Left kidney (tissue), 2 donors: ENCODE measurements around the gene ARL14EP. TPM values are rescaled to one million over a fixed set of nuclear protein-coding genes. Genes with fewer than 3 reads are reported as not detected.

Experiments
- DNase-seq: peaks from one replicate; pipeline ENCODE4 v3.0.0-alpha.2; 2013
- polyA plus RNA-seq: library from polyadenylated mRNA; unstranded; fragments of 120-200 nt; gene quantifications from one replicate; pipeline ENCODE4 v1.2.1, GENCODE V29; 2013; ENCODE audit not compliant: insufficient read length

Gene ARL14EP
- polyA plus RNA-seq, 1 donor: 58.2 TPM

DNA sequence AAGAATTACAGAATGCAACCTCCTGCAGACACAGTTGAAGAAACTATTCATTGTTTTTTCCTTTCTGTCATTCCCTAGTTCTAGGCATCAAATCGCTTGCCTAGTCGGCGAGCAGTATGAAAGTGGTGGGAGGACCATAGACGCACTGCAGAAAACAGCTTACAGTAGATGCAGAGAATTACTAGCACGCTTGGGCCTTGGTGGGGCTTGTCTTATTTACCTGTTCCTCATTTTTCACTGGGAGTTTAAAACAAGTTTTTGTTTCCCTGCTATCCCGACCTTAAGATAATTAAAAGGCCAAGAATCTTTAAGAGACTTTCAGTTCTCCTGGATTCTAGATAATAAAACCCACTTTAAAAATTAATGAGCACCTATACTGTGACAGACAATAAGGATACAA lies 713 bp upstream of the ARL14EP start:
- no peak for DNase-seq

- DNase-seq: no peak
Measured at GRCh38 chr11:30326114-30326778, 3.3 kb downstream of the ARL14EP start.

DNA sequence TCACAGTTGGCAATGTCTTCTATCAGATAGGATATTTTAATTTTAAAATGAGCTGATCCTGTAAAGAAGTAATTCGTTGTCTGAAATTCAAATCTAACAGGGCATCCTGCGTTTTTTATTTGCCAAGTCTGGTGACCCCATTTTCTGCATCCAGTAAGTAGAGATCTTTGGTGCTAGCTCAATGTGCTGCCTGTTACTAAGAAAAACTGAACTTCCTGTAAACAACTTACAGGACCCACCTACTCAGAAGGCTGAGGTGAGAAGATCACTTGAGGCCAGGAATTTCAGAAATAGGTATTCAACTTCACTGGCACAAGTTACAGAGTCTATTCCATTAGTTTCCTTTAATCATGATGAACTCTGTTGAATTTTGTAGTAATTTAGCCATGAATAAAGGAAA lies 4.0 kb downstream of the ARL14EP start:
- DNase-seq: no peak

DNA sequence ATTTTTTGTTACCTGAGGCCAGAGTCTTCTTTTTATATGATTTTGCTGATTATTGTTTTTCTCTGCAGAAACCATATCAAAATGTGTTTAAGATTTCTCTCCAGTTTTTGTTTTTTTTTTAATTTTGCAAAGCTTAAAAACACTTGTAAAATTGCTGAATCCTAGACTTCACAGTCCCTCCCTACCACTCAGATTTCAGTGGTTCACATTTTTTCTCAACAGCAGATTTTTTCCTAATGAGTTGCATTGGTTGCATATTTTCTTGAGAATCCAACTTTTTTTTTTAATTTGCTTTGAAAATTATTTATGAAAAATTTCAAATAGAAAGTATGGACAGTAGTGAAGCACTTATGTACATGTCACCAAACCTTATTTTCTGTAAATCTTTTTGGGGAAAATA lies 5.8 kb downstream of the ARL14EP start:
- DNase-seq: no peak

- no peak for DNase-seq
Measured at GRCh38 chr11:30329150-30329940, 6.4 kb downstream of the ARL14EP start.

DNA sequence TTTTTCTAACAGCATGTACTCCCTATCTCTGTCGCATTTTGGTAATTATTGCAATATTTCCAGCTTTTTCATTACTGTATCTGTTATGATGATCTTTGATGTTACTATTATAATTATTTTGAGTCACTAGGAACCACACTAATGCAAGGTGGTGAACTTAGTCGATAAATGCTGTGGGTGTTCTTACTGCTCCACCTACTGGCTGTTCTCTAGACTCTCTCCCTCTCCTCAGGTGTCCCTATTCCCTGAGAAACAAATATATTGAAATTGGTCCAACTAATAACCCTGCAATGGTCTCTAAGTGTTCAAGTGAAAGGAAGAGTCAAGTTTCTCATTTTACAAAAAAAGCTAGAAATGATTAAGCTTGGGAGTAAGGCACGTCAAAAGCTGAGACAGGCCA lies 10.5 kb downstream of the ARL14EP start:
- no peak for DNase-seq

DNA sequence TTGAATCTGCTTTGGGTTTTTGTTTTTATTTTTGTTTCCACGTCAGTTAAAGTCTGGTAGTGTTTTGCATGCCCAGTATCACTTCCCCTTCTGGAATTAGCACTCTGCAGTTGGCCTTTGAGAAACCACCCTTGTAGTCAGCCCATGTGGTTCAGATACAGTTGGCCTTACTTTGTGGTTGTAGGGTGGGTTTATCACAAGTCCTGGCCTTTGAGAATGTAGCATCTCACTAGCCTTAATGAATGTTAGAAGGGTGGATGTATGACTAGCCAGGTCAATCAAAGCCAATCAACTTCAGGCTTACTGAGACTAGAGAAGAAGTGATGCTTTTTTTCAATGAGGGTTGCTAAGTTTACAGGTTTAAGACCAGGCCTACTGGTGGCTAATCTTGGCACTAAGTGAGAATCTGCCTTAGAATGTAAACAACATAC lies 19.8 kb downstream of the ARL14EP start:
- DNase-seq: no peak

DNA sequence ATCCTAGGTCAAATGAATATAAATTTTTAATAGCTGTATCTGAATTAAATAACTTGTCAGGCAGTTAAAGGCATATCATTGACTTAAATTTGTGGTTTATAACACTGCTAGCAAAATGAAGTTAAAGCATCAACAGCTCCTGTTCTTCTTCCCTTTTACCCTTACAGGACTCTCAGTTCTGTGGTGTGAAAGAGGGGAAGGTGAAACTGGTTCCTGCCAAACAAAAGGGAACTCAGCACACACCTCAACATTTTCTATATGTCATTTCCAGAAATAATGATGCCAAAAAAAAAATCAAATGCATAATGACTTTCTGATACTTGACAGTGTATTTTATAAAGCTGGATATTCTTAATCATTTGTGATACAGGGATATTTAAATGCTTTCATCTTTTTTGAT lies 21.2 kb downstream of the ARL14EP start:
- DNase-seq: no peak

GRCh38 chr11:30345644-30346043 lies 22.7 kb downstream of the ARL14EP start:
- DNase-seq: no peak

DNA sequence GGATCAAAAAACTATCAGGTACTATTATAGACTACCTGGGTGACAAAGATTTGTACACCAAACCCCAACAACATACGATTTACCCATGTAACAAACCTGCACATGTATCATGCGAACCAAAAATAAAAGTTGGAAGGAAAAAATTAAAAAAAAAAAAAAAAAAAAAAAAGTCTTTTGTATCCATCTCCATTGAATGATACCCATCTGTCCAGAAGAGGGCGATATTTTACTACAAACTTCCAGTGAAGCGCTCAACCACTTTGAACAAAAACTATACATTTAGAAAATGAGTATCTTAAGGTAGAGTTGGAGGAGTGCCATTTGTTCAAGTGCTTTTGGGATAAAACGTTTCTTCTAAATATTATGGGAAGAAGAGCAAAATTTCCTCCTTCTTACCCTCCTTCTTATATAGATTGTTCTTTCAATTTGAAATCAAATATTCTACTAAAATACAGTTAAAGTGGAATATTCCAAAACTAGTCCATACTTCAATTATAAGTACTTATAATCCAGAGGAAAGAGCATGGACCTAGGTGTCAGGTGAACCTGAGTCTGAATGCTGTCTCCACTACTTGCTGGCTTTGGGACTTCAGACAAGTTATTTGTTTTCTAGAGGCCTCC lies 23.3 kb downstream of the ARL14EP start:
- DNase-seq: peak; percentile 75

GRCh38 chr11:30348035-30348434 lies 25.1 kb downstream of the ARL14EP start:
- DNase-seq: no peak

- no peak for DNase-seq
Measured at GRCh38 chr11:30349885-30350284, 27.0 kb downstream of the ARL14EP start.

DNA sequence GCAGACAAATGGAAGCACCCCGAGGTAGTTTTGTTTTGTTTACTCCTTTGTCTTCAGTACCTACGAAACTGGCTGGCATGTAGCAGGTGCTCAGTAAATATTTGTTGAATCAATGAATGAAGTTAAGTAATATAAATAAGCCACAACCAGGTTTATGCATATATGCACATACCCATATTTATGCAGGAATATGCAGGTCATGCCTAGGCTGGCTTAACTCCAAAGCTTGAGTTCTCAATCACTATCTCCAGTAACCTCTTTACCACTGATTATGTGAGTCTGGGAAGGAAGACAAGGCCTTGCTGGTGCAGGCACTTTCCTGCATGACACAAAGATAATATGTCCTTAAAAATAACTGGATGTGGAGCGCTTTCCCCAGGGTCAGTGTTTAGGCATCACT lies 27.5 kb downstream of the ARL14EP start:
- DNase-seq: no peak

DNA sequence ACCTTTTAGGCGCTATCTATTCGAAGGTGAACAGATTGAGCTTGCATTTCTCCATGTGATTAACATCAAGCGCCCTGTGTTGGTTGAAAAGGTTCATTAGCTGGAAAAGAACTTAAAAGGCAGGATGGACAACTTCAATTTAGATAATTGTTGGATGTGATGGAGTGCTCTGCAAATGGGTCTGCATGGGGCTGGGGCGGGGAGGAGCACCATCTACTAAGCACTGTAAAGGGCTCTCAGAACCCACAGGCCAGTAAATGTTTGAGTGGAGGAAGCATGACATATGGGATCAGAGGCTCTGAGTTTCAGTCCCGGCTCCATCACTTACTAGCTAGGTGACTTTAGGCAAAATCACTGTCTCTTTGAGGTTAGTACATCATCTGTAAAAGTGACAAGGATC lies 28.2 kb downstream of the ARL14EP start:
- DNase-seq: no peak

DNA sequence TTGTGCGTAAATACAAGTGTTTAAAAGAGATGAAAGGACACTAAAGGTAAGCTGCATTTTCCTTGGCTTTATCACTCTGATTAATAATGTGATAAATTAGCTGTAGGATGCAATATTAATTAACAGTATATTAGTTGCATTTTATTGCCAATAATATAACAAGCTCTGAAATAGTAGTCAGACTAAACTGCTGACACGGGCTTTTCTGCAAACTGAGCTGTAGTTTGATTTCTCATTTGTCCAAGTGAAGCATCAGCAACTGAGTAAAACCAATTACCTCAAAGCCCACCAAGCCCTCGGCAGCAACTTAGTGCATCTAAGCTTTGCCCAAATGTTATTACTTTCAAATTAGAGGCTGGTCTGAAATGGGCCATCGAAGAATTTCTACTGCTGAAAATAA lies 33.5 kb downstream of the ARL14EP start:
- no peak for DNase-seq

- DNase-seq: no peak
Measured at GRCh38 chr11:30357872-30358271, 35.0 kb downstream of the ARL14EP start.

DNA sequence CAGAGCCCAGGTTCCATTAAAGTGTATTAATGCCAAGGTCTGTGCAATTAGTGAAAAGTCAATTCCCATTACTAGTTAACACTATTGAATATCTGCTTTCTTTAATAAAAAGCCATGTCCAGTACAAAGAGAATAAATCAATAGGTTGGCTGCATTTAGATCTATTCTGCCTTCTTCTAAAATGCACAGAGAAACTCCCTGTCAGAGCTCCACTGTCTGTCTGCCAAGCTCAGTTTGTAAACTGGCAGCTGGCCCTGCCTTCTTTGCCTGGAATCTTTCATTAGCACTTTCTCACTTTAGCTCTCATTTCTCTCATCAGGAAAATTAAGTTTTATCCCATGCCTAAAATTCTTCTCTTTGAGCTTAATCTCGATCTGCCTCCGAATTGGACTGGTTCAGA lies 35.6 kb downstream of the ARL14EP start:
- no peak for DNase-seq

- DNase-seq: no peak
Measured at GRCh38 chr11:30360741-30361140, 37.8 kb downstream of the ARL14EP start.

GRCh38 chr11:30364139-30364836 lies 41.4 kb downstream of the ARL14EP start:
- DNase-seq: no peak

DNA sequence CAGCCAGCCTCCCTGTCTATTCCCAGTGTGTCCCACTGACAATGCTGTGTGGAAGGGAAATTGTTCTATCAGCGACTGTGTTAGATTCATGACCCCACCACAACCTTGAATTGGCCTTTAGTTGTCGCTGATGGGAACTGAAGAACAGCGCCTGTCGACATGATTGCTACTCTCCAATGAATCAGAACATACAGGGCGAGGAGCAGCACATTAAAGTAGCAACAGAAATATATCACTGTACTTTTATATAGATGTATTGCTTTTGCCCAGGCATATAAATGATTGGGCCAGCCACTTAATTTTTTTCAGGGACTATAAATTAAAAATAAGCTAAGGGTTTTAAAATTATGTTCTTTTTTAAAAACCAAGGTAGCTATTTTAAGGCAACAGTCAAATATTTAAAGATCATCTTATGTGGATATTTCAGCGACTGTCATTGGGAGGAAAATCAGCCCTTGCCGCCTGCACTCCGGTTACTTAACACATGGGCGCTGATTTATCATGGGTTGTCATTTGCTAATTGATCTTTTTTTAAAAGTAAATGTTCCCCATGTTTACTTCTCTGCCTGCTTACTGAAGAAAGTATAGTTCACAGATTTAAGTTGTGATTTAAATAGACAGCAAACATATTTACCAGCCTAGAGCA lies 42.1 kb downstream of the ARL14EP start:
- no peak for DNase-seq

GRCh38 chr11:30365793-30366517 lies 43.1 kb downstream of the ARL14EP start:
- no peak for DNase-seq

DNA sequence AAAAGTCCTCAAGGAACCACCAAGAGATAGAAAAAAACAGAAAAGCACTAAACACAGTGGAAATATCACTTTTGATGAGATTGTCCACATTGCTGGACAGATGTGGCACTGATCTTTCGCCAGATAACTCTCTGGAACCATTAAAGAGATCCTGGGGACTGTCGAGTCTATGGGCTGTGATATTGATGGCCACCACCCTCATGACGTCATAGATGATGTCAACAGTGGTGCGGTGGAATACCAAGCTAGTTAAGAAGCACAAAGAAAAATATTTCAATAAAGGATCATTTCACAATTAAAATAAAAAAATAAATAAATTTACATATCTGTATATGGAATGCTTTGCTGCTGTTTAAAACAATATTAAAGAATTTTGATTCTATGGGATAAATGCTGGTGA lies 45.5 kb downstream of the ARL14EP start:
- no peak for DNase-seq
